MM.1S (cell line): ENCODE data around the gene SMAD7.

Experiments used
- EZH2phosphoT487 ChIP-seq: fragments of 300-600 bp; sonication (generic); IDR thresholded peaks from 2 replicates; pipeline ENCODE4 v1.6.1; 2018; ENCODE audit warnings: antibody characterized with exemption, low read length
- TF ChIP-seq, protein P1 (sequence below): fragments of 300-600 bp; sonication (generic); IDR thresholded peaks from 2 replicates; pipeline ENCODE4 v1.5.1; 2016; ENCODE audit warnings: antibody characterized with exemption, low read length, mixed read lengths

DNA sequence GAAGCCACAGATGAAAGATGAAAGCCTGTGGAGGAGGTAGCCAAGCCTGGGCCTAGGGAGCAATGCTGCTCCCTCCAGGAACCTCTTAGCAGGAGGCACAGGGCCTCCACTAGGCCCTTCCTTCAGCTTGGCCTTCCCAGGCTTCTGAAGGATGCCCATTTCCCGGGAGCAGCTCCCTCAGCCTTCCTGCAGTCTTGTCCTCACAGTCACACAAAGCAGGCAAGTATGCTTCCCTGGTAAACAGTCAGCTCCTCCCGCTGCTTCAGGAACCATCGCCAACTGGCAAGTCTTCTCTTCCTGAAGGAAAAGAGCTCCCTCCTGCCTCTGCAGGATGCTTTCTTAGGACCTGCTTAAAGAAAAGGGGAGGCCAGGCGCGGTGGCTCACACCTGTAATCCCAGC is 53.2 kb downstream of the SMAD7 start:
- TF ChIP-seq, protein P1, sequence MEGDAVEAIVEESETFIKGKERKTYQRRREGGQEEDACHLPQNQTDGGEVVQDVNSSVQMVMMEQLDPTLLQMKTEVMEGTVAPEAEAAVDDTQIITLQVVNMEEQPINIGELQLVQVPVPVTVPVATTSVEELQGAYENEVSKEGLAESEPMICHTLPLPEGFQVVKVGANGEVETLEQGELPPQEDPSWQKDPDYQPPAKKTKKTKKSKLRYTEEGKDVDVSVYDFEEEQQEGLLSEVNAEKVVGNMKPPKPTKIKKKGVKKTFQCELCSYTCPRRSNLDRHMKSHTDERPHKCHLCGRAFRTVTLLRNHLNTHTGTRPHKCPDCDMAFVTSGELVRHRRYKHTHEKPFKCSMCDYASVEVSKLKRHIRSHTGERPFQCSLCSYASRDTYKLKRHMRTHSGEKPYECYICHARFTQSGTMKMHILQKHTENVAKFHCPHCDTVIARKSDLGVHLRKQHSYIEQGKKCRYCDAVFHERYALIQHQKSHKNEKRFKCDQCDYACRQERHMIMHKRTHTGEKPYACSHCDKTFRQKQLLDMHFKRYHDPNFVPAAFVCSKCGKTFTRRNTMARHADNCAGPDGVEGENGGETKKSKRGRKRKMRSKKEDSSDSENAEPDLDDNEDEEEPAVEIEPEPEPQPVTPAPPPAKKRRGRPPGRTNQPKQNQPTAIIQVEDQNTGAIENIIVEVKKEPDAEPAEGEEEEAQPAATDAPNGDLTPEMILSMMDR = no peak
- no peak for TF ChIP-seq EZH2phosphoT487
